Measurements from ENCODE around the gene APLP2. TPM values are rescaled to one million over a fixed set of nuclear protein-coding genes. Genes with fewer than 3 reads are reported as not detected.
"Not testable (repeated sequence)": the region's sequence is repeated elsewhere in the genome, so short reads cannot be mapped to it uniquely, and the experiment has no call there.

Gene APLP2
- total RNA-seq, 1 donor from 2014 or later, result 976 TPM

- no peak for DNase-seq (ENCODE audit: low read depth, low spot score)
These were observed 123.2 kb downstream of the APLP2 start for GRCh38 chr11:130192845-130193267.

- not testable (repeated sequence) for DNase-seq (ENCODE audit: low read depth, low spot score)
These were observed 123.9 kb downstream of the APLP2 start for GRCh38 chr11:130193551-130193950.

Other genes starting within 250 kb of the APLP2 start
- 16.9 and 21.6 TPM in 2 replicates for gene NFRKB, start 174.3 kb upstream of the APLP2 start, total RNA-seq
- gene PRDM10, start 67.1 kb upstream of the APLP2 start, total RNA-seq, result 4.2 and 7.5 TPM in 2 replicates
- under 0.01 and 0.07 TPM in 2 replicates for gene ST14, start 89.9 kb downstream of the APLP2 start, total RNA-seq
- 20.0 and 25.4 TPM in 2 replicates for gene ZBTB44, start 245.0 kb downstream of the APLP2 start, total RNA-seq